ENCODE data around the gene CLHC1.
"Not testable (repeated sequence)": the region's sequence is repeated elsewhere in the genome, so short reads cannot be mapped to it uniquely, and the experiment has no call there.

The CLHC1 gene

DNA sequence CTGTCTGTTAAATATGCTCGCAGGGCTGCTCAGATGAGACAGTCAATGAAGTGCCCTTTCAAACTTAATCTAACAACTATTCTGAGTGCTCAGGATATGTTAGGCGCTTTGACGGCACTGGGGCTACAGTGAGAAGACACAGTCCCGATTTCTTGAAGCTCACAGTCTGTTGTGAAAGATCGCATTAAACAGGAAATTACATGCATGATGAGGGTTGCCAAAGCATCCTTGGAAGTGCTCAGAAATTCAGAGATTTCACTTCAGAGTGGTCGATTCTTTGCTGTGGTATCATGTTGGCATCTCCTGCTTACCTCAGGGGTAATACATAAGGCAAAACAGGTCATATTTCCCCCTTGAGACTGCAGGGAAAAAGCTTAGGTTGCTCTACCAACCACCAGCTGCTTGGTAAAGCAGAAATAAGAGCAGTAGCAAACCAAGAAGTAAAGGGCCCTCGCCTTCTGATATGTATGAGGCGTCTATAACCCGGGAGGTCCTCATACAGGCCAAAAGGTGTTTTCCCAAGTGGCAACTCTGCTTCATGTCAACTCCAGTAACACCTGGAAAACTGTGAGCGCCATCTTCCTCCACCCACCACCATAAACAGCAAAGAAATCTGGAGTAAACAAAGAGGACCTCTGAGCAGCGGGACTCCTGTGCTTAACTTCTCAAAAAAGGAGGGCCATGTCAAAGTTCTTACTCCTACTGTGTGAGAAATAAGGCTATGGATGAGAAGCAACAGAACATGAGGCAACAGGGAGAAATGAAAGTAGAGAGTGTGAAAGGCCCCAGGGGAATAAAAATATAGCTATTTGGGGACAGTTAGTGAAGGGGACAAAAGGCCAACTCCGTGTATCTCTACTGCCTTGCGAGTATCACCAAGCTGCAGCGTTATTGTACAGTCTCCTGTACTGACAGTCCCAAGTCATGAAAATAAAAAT, 79.3 kb downstream of the CLHC1 start:
- DNase-seq = no peak

DNA sequence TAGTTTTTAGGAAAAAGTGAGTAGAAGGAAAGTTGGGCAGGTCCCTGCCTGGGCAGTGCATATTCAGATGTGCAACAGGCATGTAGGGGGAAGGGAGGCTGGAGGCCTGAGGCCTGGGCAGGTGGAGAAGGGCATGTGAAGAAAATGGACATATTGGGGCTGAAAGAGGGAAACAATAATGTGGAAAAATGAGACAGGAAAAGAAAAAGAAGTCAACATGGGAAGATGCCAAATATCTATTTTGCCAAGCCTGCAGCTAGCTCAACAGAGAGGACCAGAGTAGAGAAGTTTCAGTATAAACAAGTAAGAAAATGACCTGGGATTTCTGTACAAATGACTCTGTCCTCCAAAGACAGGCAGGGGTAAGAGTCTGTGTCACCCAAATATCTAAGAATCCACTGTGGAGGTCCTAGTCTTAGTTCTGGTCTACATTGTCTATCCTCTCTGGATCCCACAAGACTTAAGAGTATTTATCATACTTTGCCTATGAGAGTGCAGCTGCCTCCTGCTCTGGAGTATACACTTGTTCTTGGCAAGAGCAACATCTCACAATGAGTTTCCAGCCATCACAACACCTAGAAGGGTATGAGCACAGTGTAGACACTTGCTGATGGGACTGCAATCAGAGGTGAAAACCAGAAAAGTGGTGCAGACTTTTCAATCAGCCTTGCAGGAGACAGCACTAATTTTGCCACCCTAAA, 80.2 kb downstream of the CLHC1 start:
- no peak for DNase-seq

GRCh38 chr2:55150834-55151233, 81.3 kb downstream of the CLHC1 start:
- DNase-seq = no peak

DNA sequence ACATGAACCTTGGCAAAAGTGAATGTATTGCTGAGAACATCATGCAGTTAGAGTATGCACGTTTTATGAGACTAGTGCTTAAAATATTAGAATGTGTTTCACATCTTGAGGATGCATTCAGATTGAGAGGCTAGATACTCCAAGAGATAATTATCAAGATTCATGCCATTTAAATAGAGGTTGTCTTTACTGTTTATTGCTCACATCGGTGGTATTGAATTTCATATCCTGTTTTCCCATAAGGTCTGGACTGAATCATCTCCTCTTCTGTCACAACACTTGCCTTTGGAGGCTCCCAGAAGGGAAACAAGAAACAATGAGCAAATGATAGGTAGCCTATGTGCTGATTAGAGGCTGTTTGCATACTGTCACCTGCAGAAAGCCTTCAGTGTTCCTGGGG, 83.8 kb downstream of the CLHC1 start:
- DNase-seq = no peak

DNA sequence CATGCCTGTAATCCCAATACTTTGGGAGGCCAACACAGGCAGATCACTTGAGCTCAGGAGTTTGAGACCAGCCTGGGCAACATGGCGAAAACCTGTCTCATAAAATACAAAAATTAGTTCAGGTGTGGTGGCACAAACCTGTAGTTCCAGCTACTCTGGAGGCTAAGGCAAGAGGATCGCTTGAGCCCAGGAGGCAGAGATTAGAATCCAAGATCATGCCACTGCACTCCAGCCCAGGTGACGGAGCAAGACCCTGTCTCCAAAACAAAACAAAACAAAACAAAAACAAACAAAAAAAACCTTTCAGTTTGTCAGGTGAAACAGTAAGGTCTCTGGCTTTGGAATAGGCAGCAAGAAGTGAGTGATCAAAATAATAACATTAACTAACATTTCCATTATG, 84.6 kb downstream of the CLHC1 start:
- no peak for DNase-seq

- no peak for DNase-seq
Observed at GRCh38 chr2:55147041-55147440, 85.1 kb downstream of the CLHC1 start.

DNA sequence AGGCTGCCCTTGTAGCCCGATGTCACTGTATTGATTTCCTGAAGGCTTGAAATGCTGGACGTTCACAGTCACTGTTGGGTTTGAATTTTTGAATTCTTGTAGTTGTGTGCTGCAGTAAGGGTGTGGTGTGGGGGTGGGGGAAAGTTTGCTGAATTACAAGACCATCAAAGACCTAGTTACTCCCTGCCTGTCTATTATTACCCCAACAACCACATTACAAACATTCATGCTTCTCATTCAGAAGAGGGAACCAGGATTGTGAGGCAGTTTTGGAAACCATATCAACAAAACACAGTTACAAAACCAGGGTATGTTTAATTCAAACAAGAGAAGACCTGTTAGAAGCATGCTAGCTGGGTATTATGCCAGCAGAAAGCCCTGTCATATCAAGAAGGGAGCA, 85.8 kb downstream of the CLHC1 start:
- no peak for DNase-seq

DNA sequence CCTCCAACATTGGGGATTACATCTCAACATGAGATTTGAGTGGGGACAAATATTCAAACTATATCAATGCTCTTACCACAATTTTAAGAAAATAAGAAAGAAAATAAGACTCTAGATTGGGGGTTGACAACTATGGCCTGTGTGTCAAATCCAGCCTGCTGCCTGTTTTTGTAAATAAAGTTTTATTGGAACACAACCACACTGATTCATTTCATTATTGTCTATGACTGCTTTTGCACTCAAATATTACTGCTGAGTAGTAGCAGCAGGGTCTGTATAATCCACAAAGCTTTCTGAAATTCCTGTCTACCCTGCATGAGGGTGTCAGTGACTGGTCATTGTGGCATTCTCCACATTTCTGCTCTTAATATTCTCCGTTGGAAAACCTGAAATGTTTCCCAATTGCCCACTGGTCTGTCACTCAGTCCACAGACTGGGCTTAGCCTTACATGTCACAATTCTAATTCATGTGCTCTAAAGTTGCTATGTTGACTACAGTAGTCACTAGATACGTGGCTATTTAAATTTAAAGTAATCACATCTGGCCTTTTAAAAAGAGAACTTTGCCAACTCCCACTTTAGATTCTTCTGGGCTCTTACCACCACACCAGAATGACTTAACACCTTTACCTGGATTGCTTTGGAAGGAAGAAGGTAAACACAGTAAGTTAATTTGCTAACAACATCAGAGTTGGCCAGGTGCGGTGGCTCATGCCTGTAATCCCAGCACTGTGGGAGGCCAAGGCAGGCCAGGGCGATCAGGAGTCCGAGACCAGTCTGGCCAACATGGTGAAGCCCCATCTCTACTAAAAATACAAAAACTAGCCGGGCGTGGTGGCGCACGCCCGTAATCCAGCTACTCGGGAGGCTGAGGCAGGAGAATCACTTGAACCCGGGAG, 86.9 kb downstream of the CLHC1 start:
- no peak for DNase-seq

GRCh38 chr2:55143706-55144105, 88.4 kb downstream of the CLHC1 start:
- not testable (repeated sequence) for DNase-seq

DNA sequence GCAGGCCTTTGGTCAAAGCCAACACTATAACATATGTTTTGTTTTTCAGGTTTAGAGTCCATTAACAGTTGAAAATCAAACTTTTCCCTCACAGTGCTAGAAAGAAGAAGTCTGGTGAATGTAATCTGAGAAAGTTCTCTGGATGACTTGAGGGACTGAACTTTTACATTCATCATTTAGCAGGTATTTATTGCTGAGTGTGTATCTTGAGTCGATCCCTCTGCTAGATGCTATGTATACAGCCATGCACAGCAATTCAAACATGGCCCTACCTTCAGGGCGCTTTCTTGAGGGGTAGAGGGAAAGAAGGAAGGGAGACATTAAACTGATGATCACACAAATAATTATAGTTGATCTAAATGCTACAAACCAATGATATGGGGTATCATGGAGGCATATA, 89.6 kb downstream of the CLHC1 start:
- no peak for DNase-seq

- no peak for DNase-seq
Observed at GRCh38 chr2:55141572-55142413, 90.3 kb downstream of the CLHC1 start.

DNA sequence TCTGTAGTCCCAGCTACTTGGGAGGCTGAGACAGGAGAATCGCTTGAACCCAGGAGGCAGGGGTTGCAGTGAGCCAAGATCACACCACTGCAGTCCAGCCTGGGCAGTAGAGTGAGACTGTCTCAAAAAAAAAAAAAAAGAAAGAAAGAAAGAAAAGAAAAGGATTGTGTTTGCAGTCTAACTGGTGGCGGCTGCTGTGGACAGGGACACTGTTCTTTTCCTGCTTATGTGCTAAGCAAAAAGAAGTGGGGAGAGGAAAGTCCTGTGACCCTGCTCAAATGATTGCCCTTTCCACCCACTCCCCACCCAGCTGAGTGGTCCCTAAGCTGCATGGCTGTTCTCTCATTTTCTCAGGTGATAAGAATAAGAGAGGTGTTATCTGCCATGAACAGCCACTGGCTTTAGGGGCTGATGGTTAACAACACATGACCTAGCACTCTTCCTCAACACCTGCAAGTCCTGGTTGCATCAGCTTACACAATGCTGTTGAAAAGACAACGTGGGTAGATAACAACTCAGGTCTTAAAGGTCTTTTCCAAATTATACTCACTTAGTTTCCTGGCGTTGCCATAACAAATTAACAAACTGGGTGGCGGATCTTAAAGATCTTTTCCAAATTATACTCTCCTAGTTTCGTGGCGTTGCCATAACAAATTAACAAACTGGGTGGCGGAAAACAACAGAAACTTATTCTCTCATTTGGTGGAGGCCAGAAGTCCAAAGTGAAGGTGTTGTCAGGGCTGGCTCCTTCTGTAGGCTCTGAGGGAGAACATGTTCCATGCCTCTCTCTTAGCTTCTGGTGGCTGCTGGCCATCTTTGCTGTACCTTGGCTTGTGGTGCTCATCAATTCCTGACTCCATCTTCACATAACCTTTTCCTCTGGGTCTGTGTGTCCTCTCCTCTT, 91.5 kb downstream of the CLHC1 start:
- no peak for DNase-seq

DNA sequence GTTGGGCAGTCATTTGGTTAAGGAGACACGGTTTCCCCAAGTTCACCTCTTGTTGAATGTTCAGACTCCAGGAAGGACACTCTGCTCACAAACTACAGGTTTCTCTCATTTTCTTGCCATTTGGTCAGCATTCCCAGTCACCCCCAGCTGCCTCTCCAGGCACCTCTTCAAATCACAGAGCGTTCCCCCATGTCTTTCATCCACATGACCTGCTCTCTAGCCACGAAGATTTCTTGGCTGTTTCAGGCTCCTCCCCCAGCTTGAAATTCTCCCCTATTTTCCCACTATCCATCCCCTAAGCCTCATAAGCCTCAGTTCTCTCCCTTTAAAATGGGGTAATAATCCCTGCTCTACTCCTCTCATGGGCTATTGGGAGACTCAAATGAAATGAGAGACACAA, 92.8 kb downstream of the CLHC1 start:
- DNase-seq = no peak

GRCh38 chr2:55138882-55139229, 93.2 kb downstream of the CLHC1 start:
- DNase-seq = no peak

DNA sequence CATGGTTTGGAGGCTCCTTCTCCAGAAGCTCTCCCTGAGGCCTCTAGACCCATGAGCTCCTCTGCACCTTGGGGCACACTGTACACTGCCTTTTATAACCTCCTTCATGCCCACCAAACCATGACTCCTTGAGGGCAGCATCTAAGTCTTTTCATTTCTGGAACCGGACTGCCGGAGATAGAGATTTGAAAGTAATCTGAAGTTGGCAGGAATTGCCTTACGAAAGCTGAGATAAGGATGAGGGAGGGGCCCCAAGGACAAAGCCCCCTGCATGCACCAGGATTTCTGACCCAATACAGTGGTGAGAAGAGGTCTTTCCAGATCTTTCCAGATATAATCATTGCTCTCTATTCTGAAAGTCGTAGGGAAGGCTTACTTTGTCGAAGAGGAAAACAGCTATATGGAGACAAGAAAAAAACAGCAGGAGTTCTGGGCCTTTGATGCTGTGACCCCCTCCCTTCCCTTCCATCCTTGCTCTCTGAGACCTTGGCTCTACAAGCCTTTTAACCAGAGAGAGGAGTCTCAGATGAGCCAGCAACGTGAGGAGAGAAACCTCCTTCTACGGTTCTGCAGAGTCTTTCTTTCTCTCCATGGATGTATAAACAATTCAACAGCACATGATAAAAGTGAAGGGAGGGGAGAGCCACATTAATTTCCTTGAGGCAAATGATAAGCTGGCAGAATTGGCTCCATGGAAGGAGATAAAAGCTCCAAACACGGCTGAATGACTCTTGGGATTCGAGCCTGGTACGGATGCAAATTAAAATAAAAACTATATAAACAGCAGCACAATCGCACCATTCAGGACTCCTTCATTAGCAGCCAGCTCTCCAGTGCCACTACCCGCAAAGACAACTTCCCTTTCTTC, 93.8 kb downstream of the CLHC1 start:
- no peak for DNase-seq

GRCh38 chr2:55137024-55137958, 94.8 kb downstream of the CLHC1 start:
- DNase-seq = no peak

- no peak for DNase-seq
Observed at GRCh38 chr2:55136138-55136541, 96.0 kb downstream of the CLHC1 start.

DNA sequence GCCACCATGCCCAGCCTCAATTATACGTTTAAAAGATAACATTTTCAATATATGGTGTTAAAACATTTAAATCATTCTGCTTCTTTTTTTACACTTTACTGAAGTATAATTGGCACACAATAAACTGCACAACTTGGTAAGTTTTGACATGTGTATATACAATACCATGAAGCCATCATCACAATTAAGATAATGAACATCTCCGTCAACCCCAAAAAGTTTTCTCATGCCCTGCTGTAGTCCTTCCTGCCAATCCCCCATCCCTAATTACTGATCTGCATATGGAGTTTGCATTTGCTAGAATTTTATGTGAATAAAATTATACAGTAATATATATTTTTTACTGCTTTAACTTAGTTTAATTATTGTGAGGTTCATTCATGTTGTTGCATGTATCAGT, 96.6 kb downstream of the CLHC1 start:
- no peak for DNase-seq

DNA sequence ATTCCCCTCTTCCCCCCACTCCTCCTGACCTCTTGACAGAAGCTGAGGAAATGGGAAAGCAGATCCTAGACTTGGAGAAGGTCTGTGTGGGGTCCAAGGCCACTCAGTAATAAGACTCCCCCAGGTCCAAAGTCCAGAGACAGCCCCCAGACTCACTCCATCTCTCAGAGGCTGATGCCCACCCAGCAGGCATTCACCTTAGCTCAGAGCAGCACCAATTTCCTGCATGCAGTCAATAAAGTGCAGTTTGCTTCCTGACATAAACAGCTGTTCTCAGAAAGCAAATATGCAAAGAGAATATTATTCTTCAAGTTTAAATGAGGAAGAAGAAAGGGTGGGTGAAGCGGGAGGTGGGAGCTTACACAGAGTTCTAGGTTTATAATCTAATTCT, 97.8 kb downstream of the CLHC1 start:
- DNase-seq = no peak
